Activated CD4-positive, alpha-beta memory T cell treated with anti-CD3 and anti-CD28 coated beads, Interleukin-2, amount 10 ng/mL, durations not matched to agents 7 days and 5 days (primary cell): ENCODE measurements around the gene PLXNA2. TPM values are rescaled to one million over a fixed set of nuclear protein-coding genes. Genes with fewer than 3 reads are reported as not detected.

ENCODE experiments used
- CTCF ChIA-PET: fragments of 350-600 bp; sonication (Branson Sonifier 250); formaldehyde crosslinking; loops from one replicate; lab custom pipeline; 2021; ENCODE audit warnings: antibody characterized with exemption, inconsistent platforms; lab: Charles Lee
- POLR2A ChIA-PET: fragments of 350-600 bp; sonication (Branson Sonifier 250); formaldehyde crosslinking; loops from one replicate; lab custom pipeline; 2021; ENCODE audit warnings: antibody characterized with exemption; lab: Charles Lee
- DNase-seq: peaks from one replicate; pipeline ENCODE4 v3.0.0-alpha.2; 2020
- H3K27ac Mint-ChIP-seq: one replicate; pipeline ENCODE4 v1.8.0; 2021; ENCODE audit warnings: mild to moderate bottlenecking, mixed read lengths
- H3K27me3 Mint-ChIP-seq: one replicate; pipeline ENCODE4 v1.8.0; 2021; ENCODE audit warnings: mixed read lengths
- H3K36me3 Mint-ChIP-seq: one replicate; pipeline ENCODE4 v1.8.0; 2021; ENCODE audit warnings: low read depth, mixed read lengths
- H3K4me1 Mint-ChIP-seq: one replicate; pipeline ENCODE4 v1.8.0; 2021; ENCODE audit warnings: mixed read lengths
- H3K4me3 Mint-ChIP-seq: one replicate; pipeline ENCODE4 v1.8.0; 2021; ENCODE audit warnings: mild to moderate bottlenecking, mixed read lengths
- H3K9me3 Mint-ChIP-seq: one replicate; pipeline ENCODE4 v1.8.0; 2021; ENCODE audit warnings: mixed read lengths
- total RNA-seq, 2 experiments: library from RNA; stranded (reverse); gene quantifications; one replicate each; pipeline ENCODE4 v1.2.3, GENCODE V29; 2021

PLXNA2 gene
- total RNA-seq, 2 experiments from 2014 or later = 0.43 to 0.65 TPM

GRCh38 chr1:208136459-208137182, 107.6 kb downstream of the PLXNA2 start:
- Mint-ChIP-seq H3K27ac (no peak overlapping the region), H3K4me3 (no peak overlapping the region), H3K27me3 (peaks cover 3% of the 10 kb centered on the region), H3K4me1 (peaks cover 4% of the 10 kb centered on the region), H3K36me3 (no peaks in the 10 kb centered on the region), H3K9me3 (no peaks in the 10 kb centered on the region)
- POLR2A ChIA-PET = no interaction called here
- CTCF ChIA-PET = interaction anchor here (1.6 kb wide), 1 partner anchor 14 kb away, joined by 5 read pairs; no protein-coding TSS in a partner anchor
- DNase-seq = no peak

GRCh38 chr1:208135354-208135753, 108.8 kb downstream of the PLXNA2 start:
- POLR2A ChIA-PET = no interaction called here
- Mint-ChIP-seq H3K9me3 (no peaks in the 10 kb centered on the region), H3K27me3 (peaks cover 9% of the 10 kb centered on the region), H3K4me3 (no peak overlapping the region), H3K36me3 (no peaks in the 10 kb centered on the region), H3K27ac (no peak overlapping the region), H3K4me1 (peaks cover 4% of the 10 kb centered on the region)
- CTCF ChIA-PET = interaction anchor here (1.6 to 2.0 kb wide), 2 partner anchors 13 to 109 kb away, joined by 5 to 7 read pairs; partner anchors contain the start of gene PLXNA2
- no peak for DNase-seq

GRCh38 chr1:208134491-208134890, 109.7 kb downstream of the PLXNA2 start:
- Mint-ChIP-seq H3K4me3 (no peak overlapping the region), H3K27me3 (peaks cover 12% of the 10 kb centered on the region), H3K27ac (no peak overlapping the region), H3K9me3 (no peaks in the 10 kb centered on the region), H3K4me1 (peaks cover 4% of the 10 kb centered on the region), H3K36me3 (no peaks in the 10 kb centered on the region)
- ChIA-PET POLR2A (no interaction called here), CTCF (interaction anchor here (2.0 kb wide), 1 partner anchor 110 kb away, joined by 7 read pairs; the partner anchor contains the start of gene PLXNA2)
- no peak for DNase-seq

- no peak overlapping the region for H3K27ac Mint-ChIP-seq
- H3K9me3 Mint-ChIP-seq = no peaks in the 10 kb centered on the region
- CTCF ChIA-PET = interaction anchor here (2.2 to 2.5 kb wide), 2 partner anchors 10 to 111 kb away, joined by 9 to 39 read pairs; partner anchors contain the start of gene PLXNA2
- H3K4me3 Mint-ChIP-seq = no peak overlapping the region
- H3K27me3 Mint-ChIP-seq = peaks cover 13% of the 10 kb centered on the region
- POLR2A ChIA-PET = no interaction called here
- DNase-seq = no peak
- H3K4me1 Mint-ChIP-seq = peaks cover 4% of the 10 kb centered on the region
- H3K36me3 Mint-ChIP-seq = no peaks in the 10 kb centered on the region
Observed at GRCh38 chr1:208133355-208133754, 110.8 kb downstream of the PLXNA2 start.

- H3K27me3 Mint-ChIP-seq = peaks cover 13% of the 10 kb centered on the region
- peaks cover 4% of the 10 kb centered on the region for H3K4me1 Mint-ChIP-seq
- no peak overlapping the region for H3K27ac Mint-ChIP-seq
- no peaks in the 10 kb centered on the region for H3K9me3 Mint-ChIP-seq
- CTCF ChIA-PET = interaction anchor here (0.7 to 2.5 kb wide), 13 partner anchors 9 to 112 kb away, joined by 3 to 39 read pairs (median 4); partner anchors contain the start of gene PLXNA2
- peak; percentile 65 for DNase-seq
- H3K36me3 Mint-ChIP-seq = no peaks in the 10 kb centered on the region
- POLR2A ChIA-PET = no interaction called here
- H3K4me3 Mint-ChIP-seq = no peak overlapping the region
Observed at GRCh38 chr1:208132287-208132882, 111.8 kb downstream of the PLXNA2 start.

GRCh38 chr1:208131621-208132286, 112.4 kb downstream of the PLXNA2 start:
- Mint-ChIP-seq H3K27me3 (peaks cover 13% of the 10 kb centered on the region), H3K4me1 (peaks cover 4% of the 10 kb centered on the region), H3K9me3 (no peaks in the 10 kb centered on the region), H3K4me3 (no peak overlapping the region), H3K36me3 (no peaks in the 10 kb centered on the region), H3K27ac (no peak overlapping the region)
- ChIA-PET CTCF (interaction anchor here (0.7 to 2.5 kb wide), 17 partner anchors 8 to 120 kb away, joined by 3 to 39 read pairs (median 4); partner anchors contain the start of gene PLXNA2), POLR2A (interaction anchor here (1.0 kb wide), 1 partner anchor 110 kb away, joined by 3 read pairs; no protein-coding TSS in a partner anchor)
- no peak for DNase-seq

- ChIA-PET POLR2A (no interaction called here), CTCF (interaction anchor here (0.5 to 1.2 kb wide), 4 partner anchors 35 to 115 kb away, joined by 3 to 5 read pairs (median 4); partner anchors contain the start of gene PLXNA2)
- DNase-seq = no peak
- Mint-ChIP-seq H3K4me1 (peaks cover 4% of the 10 kb centered on the region), H3K27ac (no peak overlapping the region), H3K9me3 (no peaks in the 10 kb centered on the region), H3K27me3 (peaks cover 13% of the 10 kb centered on the region), H3K36me3 (no peaks in the 10 kb centered on the region), H3K4me3 (no peak overlapping the region)
Observed at GRCh38 chr1:208129487-208129886, 114.7 kb downstream of the PLXNA2 start.

GRCh38 chr1:208129060-208129459, 115.1 kb downstream of the PLXNA2 start:
- Mint-ChIP-seq H3K4me3 (no peak overlapping the region), H3K36me3 (no peaks in the 10 kb centered on the region), H3K9me3 (no peaks in the 10 kb centered on the region), H3K27ac (no peak overlapping the region), H3K4me1 (peaks cover 4% of the 10 kb centered on the region), H3K27me3 (peaks cover 13% of the 10 kb centered on the region)
- POLR2A ChIA-PET = no interaction called here
- CTCF ChIA-PET = interaction anchor here (0.5 to 1.1 kb wide), 3 partner anchors 35 to 110 kb away, joined by 3 to 4 read pairs (median 4); no protein-coding TSS in a partner anchor
- no peak for DNase-seq

- H3K36me3 Mint-ChIP-seq = no peaks in the 10 kb centered on the region
- peaks cover 4% of the 10 kb centered on the region for H3K4me1 Mint-ChIP-seq
- no peak overlapping the region for H3K4me3 Mint-ChIP-seq
- DNase-seq = no peak
- H3K27me3 Mint-ChIP-seq = peaks cover 13% of the 10 kb centered on the region
- POLR2A ChIA-PET = no interaction called here
- CTCF ChIA-PET = interaction anchor here (1.5 kb wide), 1 partner anchor 117 kb away, joined by 9 read pairs; the partner anchor contains the start of gene PLXNA2
- no peak overlapping the region for H3K27ac Mint-ChIP-seq
- H3K9me3 Mint-ChIP-seq = no peaks in the 10 kb centered on the region
Observed at GRCh38 chr1:208127792-208128529, 116.2 kb downstream of the PLXNA2 start.

- Mint-ChIP-seq H3K9me3 (no peaks in the 10 kb centered on the region), H3K4me3 (no peak overlapping the region), H3K27ac (no peak overlapping the region), H3K27me3 (peaks cover 13% of the 10 kb centered on the region), H3K4me1 (peaks cover 3% of the 10 kb centered on the region), H3K36me3 (no peaks in the 10 kb centered on the region)
- ChIA-PET POLR2A (no interaction called here), CTCF (interaction anchor here (1.5 kb wide), 1 partner anchor 117 kb away, joined by 9 read pairs; the partner anchor contains the start of gene PLXNA2)
- DNase-seq = no peak
Observed at GRCh38 chr1:208127284-208127683, 116.9 kb downstream of the PLXNA2 start.

- no peak for DNase-seq
- Mint-ChIP-seq H3K4me1 (no peaks in the 10 kb centered on the region), H3K36me3 (no peaks in the 10 kb centered on the region), H3K27ac (no peak overlapping the region), H3K27me3 (peaks cover 8% of the 10 kb centered on the region), H3K9me3 (no peaks in the 10 kb centered on the region), H3K4me3 (no peak overlapping the region)
- POLR2A ChIA-PET = no interaction called here
- CTCF ChIA-PET = interaction anchor here (0.5 to 0.6 kb wide), 2 partner anchors 45 to 104 kb away, joined by 3 read pairs; no protein-coding TSS in a partner anchor
Observed at GRCh38 chr1:208126108-208126507, 118.1 kb downstream of the PLXNA2 start.
